NT2/D1 (cell line): ENCODE data around the gene CSTB.

ENCODE experiments used
- YY1 ChIP-seq: IDR thresholded peaks from 2 replicates; pipeline ENCODE4 v1.6.1; 2011; ENCODE audit not compliant: insufficient read length, insufficient read depth
- ZNF274 ChIP-seq: IDR thresholded peaks from 2 replicates; pipeline ENCODE4 v1.6.1; 2011; ENCODE audit warnings: mild to moderate bottlenecking, low read depth, low read length

DNA sequence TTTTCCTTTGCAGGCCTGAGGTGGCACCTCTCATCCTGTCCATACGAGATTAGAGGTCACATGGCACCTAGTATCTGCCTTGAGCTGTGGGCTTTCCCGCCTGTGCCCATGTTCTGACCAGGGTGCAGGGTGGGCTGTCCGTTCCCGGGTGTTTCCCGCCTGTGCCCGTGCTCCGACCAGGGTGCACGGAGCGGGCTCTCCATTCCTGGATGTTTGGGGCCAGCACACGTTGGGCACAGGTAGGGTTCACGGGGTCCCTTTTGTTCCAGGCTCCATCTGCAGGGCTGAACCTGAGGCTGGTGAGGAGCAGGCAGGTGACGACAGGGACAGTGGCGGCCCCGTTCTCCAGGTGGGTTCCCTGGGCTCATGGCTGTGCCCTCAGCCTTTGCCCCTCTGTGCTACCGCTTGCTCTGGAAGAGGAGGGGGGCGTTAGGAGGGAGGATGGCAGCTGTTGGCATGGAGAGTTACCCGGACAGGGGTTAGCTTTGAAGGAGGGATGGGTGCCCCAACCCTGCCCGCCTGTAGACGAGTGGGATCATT, 23.3 kb upstream of the CSTB start:
- TF ChIP-seq YY1 (no peak), ZNF274 (no peak)
